HG03378 (cell line): Measurements from ENCODE around the gene KRTAP1-5.
"Not testable (repeated sequence)": the region's sequence is repeated elsewhere in the genome, so short reads cannot be mapped to it uniquely, and the experiment has no call there.

Source experiments
- ATAC-seq: cut with Tn5 transposase; IDR thresholded peaks from one replicate; pipeline ENCODE4 v1.9.1; 2021; ENCODE audit warnings: mild to moderate bottlenecking, moderate library complexity; ENCODE audit not compliant: unreplicated experiment

Gene KRTAP1-5

GRCh38 chr17:41026715-41027471 lies at the start of gene KRTAP1-5:
KRTAP1-5 (minus strand) TSS chr17:41027208; CDS start chr17:41027155, 53 bp downstream.
- no peak for ATAC-seq

GRCh38 chr17:41076788-41077187 lies 49.8 kb upstream of the KRTAP1-5 start:
- ATAC-seq, result no peak

GRCh38 chr17:41073676-41074075 lies 46.7 kb upstream of the KRTAP1-5 start:
- no peak for ATAC-seq

GRCh38 chr17:41071606-41072360 lies 44.8 kb upstream of the KRTAP1-5 start:
- no peak for ATAC-seq

- no peak for ATAC-seq
These were observed 42.0 kb upstream of the KRTAP1-5 start for GRCh38 chr17:41069031-41069430.

- ATAC-seq, result no peak
These were observed 40.3 kb upstream of the KRTAP1-5 start for GRCh38 chr17:41067281-41067680.

- ATAC-seq, result no peak
These were observed 39.0 kb upstream of the KRTAP1-5 start, which contains the start of gene KRTAP2-4 for GRCh38 chr17:41065829-41066624. KRTAP2-4 (minus strand) TSS chr17:41065879; CDS start chr17:41065845, 34 bp downstream.

GRCh38 chr17:41065016-41065689 lies 38.1 kb upstream of the KRTAP1-5 start:
- not testable (repeated sequence) for ATAC-seq

- no peak for ATAC-seq
These were observed 37.3 kb upstream of the KRTAP1-5 start for GRCh38 chr17:41064301-41064700.

- ATAC-seq, result no peak
These were observed 36.4 kb upstream of the KRTAP1-5 start for GRCh38 chr17:41063449-41063848.

GRCh38 chr17:41061964-41062363 lies 35.0 kb upstream of the KRTAP1-5 start:
- no peak for ATAC-seq

- ATAC-seq, result no peak
These were observed 33.1 kb upstream of the KRTAP1-5 start, which contains the start of gene KRTAP2-3 for GRCh38 chr17:41060052-41060604. KRTAP2-3 (minus strand) TSS chr17:41060114; CDS start chr17:41060050, 64 bp downstream.

GRCh38 chr17:41059276-41060051 lies 32.5 kb upstream of the KRTAP1-5 start:
- not testable (repeated sequence) for ATAC-seq

- no peak for ATAC-seq
These were observed 31.7 kb upstream of the KRTAP1-5 start for GRCh38 chr17:41058741-41059140.

- no peak for ATAC-seq
These were observed 30.5 kb upstream of the KRTAP1-5 start for GRCh38 chr17:41057547-41057946.

- not testable (repeated sequence) for ATAC-seq
These were observed 28.1 kb upstream of the KRTAP1-5 start, which contains the start of gene KRTAP2-2 for GRCh38 chr17:41055130-41055529. KRTAP2-2 (minus strand) TSS chr17:41055230; CDS start chr17:41055211, 19 bp downstream.

- ATAC-seq, result not testable (repeated sequence)
These were observed 27.5 kb upstream of the KRTAP1-5 start for GRCh38 chr17:41054556-41054955.

- no peak for ATAC-seq
These were observed 27.0 kb upstream of the KRTAP1-5 start for GRCh38 chr17:41054025-41054424.

GRCh38 chr17:41052566-41052965 lies 25.6 kb upstream of the KRTAP1-5 start:
- ATAC-seq, result no peak
